HL-60 (cell line): ENCODE measurements around the gene IPPK.

Source experiments
- DNase-seq, 2 experiments: peaks; one replicate each; pipeline ENCODE4 v3.0.0-alpha.2; 2010 to 2020; ENCODE audit warnings: low read depth in 1 of 2, low spot score in 1 of 2
- H3K27ac ChIP-seq: fragments of 250-450 bp; sonication (Bioruptor Pico); replicated peaks from 2 replicates; pipeline ENCODE4 v1.5.1; 2020; ENCODE audit warnings: mild to moderate bottlenecking, moderate library complexity
- H3K27me3 ChIP-seq: fragments of 250-450 bp; sonication (Bioruptor Pico); 2 replicates; pipeline ENCODE4 v1.5.1; 2021; ENCODE audit warnings: mild to moderate bottlenecking, moderate library complexity; ENCODE audit not compliant: insufficient read depth, poor library complexity, severe bottlenecking
- H3K4me3 ChIP-seq: replicated peaks from 2 replicates; pipeline ENCODE4 v1.5.1; 2011; ENCODE audit warnings: mild to moderate bottlenecking, control low read depth, low read length; ENCODE audit not compliant: insufficient read depth
- GABPA ChIP-seq: IDR thresholded peaks from 2 replicates; pipeline ENCODE4 v1.6.1; 2012; ENCODE audit warnings: low read depth
- POLR2AphosphoS5 ChIP-seq: IDR thresholded peaks from 2 replicates; pipeline ENCODE4 v1.6.1; 2012; ENCODE audit warnings: low read depth
- SPI1 ChIP-seq: IDR thresholded peaks from 2 replicates; pipeline ENCODE4 v1.6.1; 2012; ENCODE audit warnings: low read depth, mild to moderate bottlenecking, borderline replicate concordance
- TF ChIP-seq, protein P1 (sequence below): IDR thresholded peaks from 2 replicates; pipeline ENCODE4 v1.6.1; 2012; ENCODE audit warnings: low read depth; ENCODE audit not compliant: insufficient replicate concordance
- TF ChIP-seq, protein P2 (sequence below): IDR thresholded peaks from one replicate; pipeline ENCODE4 v1.5.1; 2011; ENCODE audit warnings: low read length, control low read depth, inconsistent platforms; ENCODE audit not compliant: insufficient read depth

IPPK gene

DNA sequence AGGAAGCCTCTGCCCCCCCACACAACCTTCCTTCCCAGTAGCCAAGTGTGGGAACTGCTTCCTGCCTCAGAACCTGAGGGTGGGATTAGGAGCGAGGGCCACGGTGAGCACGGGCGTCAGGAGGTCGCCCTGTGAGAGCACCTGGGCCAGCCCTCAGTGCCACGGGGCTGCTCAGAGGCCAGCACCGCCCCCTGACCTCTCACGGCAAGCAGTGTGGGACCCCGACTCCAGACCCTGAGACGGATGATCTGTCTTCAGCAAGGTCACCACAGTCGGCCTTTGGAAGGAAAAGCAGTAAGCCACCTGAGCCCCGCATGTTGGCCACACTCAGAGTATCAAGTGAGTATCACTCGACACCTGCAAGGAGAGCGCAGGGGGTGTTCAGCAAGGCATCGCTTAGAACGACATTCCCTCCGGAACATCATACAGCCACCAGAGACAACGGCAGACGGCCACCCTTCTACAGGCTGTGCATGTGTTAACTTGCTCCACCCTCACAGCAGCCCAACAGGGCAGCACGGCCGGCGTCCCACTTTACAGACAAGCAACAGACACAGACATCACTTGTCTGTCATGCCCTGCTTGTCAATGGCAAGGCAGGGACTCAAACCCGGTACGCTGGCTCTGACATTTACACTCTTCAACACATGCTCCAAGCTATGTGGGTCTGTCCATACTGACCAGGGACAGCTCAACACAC, 50.2 kb downstream of the IPPK start:
- Histone ChIP-seq H3K27me3 (no peaks in the 10 kb centered on the region), H3K27ac (no peak overlapping the region), H3K4me3 (no peak overlapping the region)
- DNase-seq = no peak
- TF ChIP-seq, protein P1, sequence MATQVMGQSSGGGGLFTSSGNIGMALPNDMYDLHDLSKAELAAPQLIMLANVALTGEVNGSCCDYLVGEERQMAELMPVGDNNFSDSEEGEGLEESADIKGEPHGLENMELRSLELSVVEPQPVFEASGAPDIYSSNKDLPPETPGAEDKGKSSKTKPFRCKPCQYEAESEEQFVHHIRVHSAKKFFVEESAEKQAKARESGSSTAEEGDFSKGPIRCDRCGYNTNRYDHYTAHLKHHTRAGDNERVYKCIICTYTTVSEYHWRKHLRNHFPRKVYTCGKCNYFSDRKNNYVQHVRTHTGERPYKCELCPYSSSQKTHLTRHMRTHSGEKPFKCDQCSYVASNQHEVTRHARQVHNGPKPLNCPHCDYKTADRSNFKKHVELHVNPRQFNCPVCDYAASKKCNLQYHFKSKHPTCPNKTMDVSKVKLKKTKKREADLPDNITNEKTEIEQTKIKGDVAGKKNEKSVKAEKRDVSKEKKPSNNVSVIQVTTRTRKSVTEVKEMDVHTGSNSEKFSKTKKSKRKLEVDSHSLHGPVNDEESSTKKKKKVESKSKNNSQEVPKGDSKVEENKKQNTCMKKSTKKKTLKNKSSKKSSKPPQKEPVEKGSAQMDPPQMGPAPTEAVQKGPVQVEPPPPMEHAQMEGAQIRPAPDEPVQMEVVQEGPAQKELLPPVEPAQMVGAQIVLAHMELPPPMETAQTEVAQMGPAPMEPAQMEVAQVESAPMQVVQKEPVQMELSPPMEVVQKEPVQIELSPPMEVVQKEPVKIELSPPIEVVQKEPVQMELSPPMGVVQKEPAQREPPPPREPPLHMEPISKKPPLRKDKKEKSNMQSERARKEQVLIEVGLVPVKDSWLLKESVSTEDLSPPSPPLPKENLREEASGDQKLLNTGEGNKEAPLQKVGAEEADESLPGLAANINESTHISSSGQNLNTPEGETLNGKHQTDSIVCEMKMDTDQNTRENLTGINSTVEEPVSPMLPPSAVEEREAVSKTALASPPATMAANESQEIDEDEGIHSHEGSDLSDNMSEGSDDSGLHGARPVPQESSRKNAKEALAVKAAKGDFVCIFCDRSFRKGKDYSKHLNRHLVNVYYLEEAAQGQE = no peak
- TF ChIP-seq SPI1 (no peak), POLR2AphosphoS5 (no peak), GABPA (no peak)
- TF ChIP-seq, protein P2, sequence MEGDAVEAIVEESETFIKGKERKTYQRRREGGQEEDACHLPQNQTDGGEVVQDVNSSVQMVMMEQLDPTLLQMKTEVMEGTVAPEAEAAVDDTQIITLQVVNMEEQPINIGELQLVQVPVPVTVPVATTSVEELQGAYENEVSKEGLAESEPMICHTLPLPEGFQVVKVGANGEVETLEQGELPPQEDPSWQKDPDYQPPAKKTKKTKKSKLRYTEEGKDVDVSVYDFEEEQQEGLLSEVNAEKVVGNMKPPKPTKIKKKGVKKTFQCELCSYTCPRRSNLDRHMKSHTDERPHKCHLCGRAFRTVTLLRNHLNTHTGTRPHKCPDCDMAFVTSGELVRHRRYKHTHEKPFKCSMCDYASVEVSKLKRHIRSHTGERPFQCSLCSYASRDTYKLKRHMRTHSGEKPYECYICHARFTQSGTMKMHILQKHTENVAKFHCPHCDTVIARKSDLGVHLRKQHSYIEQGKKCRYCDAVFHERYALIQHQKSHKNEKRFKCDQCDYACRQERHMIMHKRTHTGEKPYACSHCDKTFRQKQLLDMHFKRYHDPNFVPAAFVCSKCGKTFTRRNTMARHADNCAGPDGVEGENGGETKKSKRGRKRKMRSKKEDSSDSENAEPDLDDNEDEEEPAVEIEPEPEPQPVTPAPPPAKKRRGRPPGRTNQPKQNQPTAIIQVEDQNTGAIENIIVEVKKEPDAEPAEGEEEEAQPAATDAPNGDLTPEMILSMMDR = no peak

DNA sequence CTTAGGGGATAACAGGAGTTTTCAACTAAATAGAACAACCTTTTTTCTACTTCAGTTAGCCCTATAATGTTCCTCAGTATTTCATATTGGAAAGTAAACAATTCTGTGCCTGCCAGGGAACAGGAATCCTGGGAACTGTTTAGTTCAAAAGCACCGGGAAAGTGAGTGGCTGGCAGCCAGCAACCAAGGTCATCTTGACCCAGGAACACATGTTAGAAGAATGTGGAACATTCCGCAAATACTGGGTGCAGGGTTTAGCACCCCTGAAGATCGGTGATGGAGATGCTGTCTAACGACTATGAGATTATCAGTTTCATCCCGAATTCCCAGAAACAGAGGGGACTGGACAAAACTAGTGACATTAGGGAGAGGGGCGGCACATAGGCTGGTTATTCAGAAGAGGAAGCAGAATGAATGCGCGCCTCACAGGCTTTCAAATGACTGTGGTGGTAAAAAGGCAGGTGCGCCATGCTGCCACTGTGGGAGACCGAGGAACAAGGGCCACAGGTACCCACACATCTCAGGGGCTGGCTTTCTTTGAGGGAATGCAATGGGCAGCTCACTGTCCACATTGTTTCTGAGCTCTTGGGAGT, 51.2 kb downstream of the IPPK start:
- DNase-seq = no peak
- Histone ChIP-seq H3K4me3 (no peak overlapping the region), H3K27ac (no peak overlapping the region), H3K27me3 (no peaks in the 10 kb centered on the region)
- TF ChIP-seq, protein P2 = no peak
- TF ChIP-seq, protein P1 = no peak
- no peak for TF ChIP-seq POLR2AphosphoS5
- TF ChIP-seq SPI1 = no peak
- TF ChIP-seq GABPA = no peak

DNA sequence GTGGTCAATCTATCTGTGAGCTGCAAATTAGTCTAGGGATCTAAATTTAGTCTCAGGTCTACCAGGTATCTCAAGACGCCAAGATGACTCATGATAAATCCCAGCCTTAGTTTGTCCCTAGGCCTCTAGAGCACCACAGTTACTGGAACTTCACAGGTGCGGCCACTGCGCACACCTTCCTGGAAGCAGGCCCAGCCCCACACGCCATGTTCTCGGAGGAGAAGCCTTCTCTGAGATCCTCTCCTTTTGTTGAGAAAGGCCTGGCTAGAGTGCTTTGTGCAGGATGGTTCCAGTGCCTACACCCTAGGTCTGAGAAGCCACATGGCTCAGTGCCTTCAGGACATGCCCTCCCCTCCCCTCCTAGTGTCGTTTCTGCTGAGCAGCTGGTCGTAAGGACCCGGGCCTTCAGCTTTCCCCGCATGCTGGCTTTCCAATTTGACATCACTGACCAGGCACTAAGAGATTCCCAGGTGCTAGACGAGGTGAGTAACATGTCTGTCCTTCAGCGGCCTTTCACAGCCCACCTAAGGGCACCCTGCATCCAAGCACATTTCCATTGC, 51.9 kb downstream of the IPPK start:
- DNase-seq = no peak
- TF ChIP-seq GABPA (no peak), SPI1 (no peak)
- TF ChIP-seq, protein P2 = no peak
- H3K27ac ChIP-seq = no peak overlapping the region
- H3K4me3 ChIP-seq = no peak overlapping the region
- H3K27me3 ChIP-seq = no peaks in the 10 kb centered on the region
